ENCODE measurements around the gene ABCC2. TPM values are rescaled to one million over a fixed set of nuclear protein-coding genes. Genes with fewer than 3 reads are reported as not detected.

The ABCC2 gene
- total RNA-seq, 3 donors from 2014 or later = 0.69 to 1.6 (median 1.6) TPM

- Histone ChIP-seq H3K36me3 (ENCODE audit: low read depth) (no peaks in the 10 kb centered on the region), H3K4me3 (no peak overlapping the region), H3K4me1 (ENCODE audit: low read depth) (no peaks in the 10 kb centered on the region), H3K9me3 (no peaks in the 10 kb centered on the region)
- intact Hi-C loops (cut with DNase I, micrococcal nuclease) = no loop called here
- DNase-seq (no peak), ATAC-seq (no peak)
- no peak for TF ChIP-seq CTCF (IDR thresholded peaks at IDR 0.05)
These were observed 22.8 kb downstream of the ABCC2 start for GRCh38 chr10:99805190-99805589.

- Histone ChIP-seq H3K36me3 (ENCODE audit: low read depth) (no peaks in the 10 kb centered on the region), H3K4me3 (no peak overlapping the region), H3K9me3 (no peaks in the 10 kb centered on the region), H3K4me1 (ENCODE audit: low read depth) (no peaks in the 10 kb centered on the region)
- no peak for TF ChIP-seq CTCF (IDR thresholded peaks at IDR 0.05)
- no peak for DNase-seq
- intact Hi-C loops (cut with DNase I, micrococcal nuclease) = no loop called here
- ATAC-seq = no peak
These were observed 23.7 kb downstream of the ABCC2 start for GRCh38 chr10:99806091-99806490.

GRCh38 chr10:99807786-99808185, 25.3 kb downstream of the ABCC2 start:
- no peak for ATAC-seq
- H3K9me3 ChIP-seq = no peaks in the 10 kb centered on the region
- no peak for TF ChIP-seq CTCF (IDR thresholded peaks at IDR 0.05)
- no peak for DNase-seq
- no peaks in the 10 kb centered on the region for H3K4me1 ChIP-seq (ENCODE audit: low read depth)
- intact Hi-C loops (cut with DNase I, micrococcal nuclease) = no loop called here
- no peak overlapping the region for H3K4me3 ChIP-seq
- no peaks in the 10 kb centered on the region for H3K36me3 ChIP-seq (ENCODE audit: low read depth)

GRCh38 chr10:99808270-99808669, 25.8 kb downstream of the ABCC2 start:
- intact Hi-C loops (cut with DNase I, micrococcal nuclease) = no loop called here
- no peak for TF ChIP-seq CTCF (IDR thresholded peaks at IDR 0.05)
- DNase-seq = no peak
- no peaks in the 10 kb centered on the region for H3K36me3 ChIP-seq (ENCODE audit: low read depth)
- no peak for ATAC-seq
- H3K4me1 ChIP-seq (ENCODE audit: low read depth) = no peaks in the 10 kb centered on the region
- no peak overlapping the region for H3K4me3 ChIP-seq
- no peaks in the 10 kb centered on the region for H3K9me3 ChIP-seq

GRCh38 chr10:99809481-99809880, 27.0 kb downstream of the ABCC2 start:
- no peak for ATAC-seq
- intact Hi-C loops (cut with DNase I, micrococcal nuclease) = no loop called here
- no peaks in the 10 kb centered on the region for H3K36me3 ChIP-seq (ENCODE audit: low read depth)

More at GRCh38 chr10:99809481-99809880, 27.0 kb downstream of the ABCC2 start:
- no peak for TF ChIP-seq CTCF (IDR thresholded peaks at IDR 0.05)
- no peak for DNase-seq
- Histone ChIP-seq H3K4me3 (no peak overlapping the region), H3K9me3 (no peaks in the 10 kb centered on the region), H3K4me1 (ENCODE audit: low read depth) (no peaks in the 10 kb centered on the region)

All from mucosa of descending colon (tissue), 3 donors.